HCT116 (cell line): ENCODE results near the gene CAMKK1. TPM values are rescaled to one million over a fixed set of nuclear protein-coding genes. Genes with fewer than 3 reads are reported as not detected.

Source experiments
- ATAC-seq: fragments of 200-7000 bp; cut with Tn5 transposase; 2 replicates; pipeline ENCODE4 v1.9.1; 2020; ENCODE audit warnings: mild to moderate bottlenecking, moderate library complexity
- BruUV-seq: library from RNA; stranded (reverse); fragments of 400-500 nt; replicated peaks from 2 replicates; lab custom pipeline; 2021; lab: Mats Ljungman, UMichigan
- CTCF ChIA-PET: fragments of 300-600 bp; sonication (Branson Sonifier 250); formaldehyde crosslinking; loops from one replicate; lab custom pipeline; 2021; ENCODE audit warnings: antibody characterized with exemption; lab: Charles Lee
- POLR2A ChIA-PET: fragments of 300-600, 350-600 bp; sonication (Branson Sonifier 250); formaldehyde crosslinking; loops from one replicate; lab custom pipeline; 2021; ENCODE audit warnings: antibody characterized with exemption; lab: Charles Lee
- RAD21 ChIA-PET, 2 experiments: fragments of 300-600 bp; sonication (Branson Sonifier 250); formaldehyde crosslinking; loops; one replicate each; lab custom pipeline; 2023; ENCODE audit warnings: low total read pairs in 2 of 2; ENCODE audit not compliant: uncharacterized antibody in 2 of 2, unreplicated experiment in 2 of 2, low non-redundant PET in 1 of 2; lab: Charles Lee
- DNase-seq: peaks from one replicate; pipeline ENCODE4 v3.0.0-alpha.2; 2010; ENCODE audit warnings: low read depth, low spot score
- H2AFZ ChIP-seq: fragments of 200-600 bp; shearing (Covaris generic), sonication (generic); 2 replicates; pipeline ENCODE4 v1.6.1; 2017; ENCODE audit warnings: low read depth, mixed run types, mixed read lengths, antibody characterized with exemption, low read length; ENCODE audit not compliant: poor library complexity, severe bottlenecking
- H3K27ac ChIP-seq: 2 replicates; pipeline ENCODE4 v1.5.1; 2012; ENCODE audit warnings: low read depth, low read length
- H3K27me3 ChIP-seq: fragments of 200-600 bp; sonication (generic); 2 replicates; pipeline ENCODE4 v1.6.1; 2016; ENCODE audit warnings: mixed run types, low read length, mixed read lengths; ENCODE audit not compliant: insufficient read depth
- H3K36me3 ChIP-seq, 2 experiments: fragments of 200-500 bp in 1 of 2; fragments of 200-600 bp in 1 of 2; sonication (Bioruptor generic) in 1 of 2; sonication (generic) in 1 of 2; 2 replicates each; pipeline versions ENCODE4 v1.5.1 to v1.6.1; 2014 to 2016; ENCODE audit warnings: low read length in 2 of 2, inconsistent platforms in 1 of 2, mixed read lengths in 1 of 2, mixed run types in 1 of 2; ENCODE audit not compliant: insufficient read depth in 2 of 2, control insufficient read depth in 1 of 2
- H3K4me1 ChIP-seq, 2 experiments: fragments of 200-600 bp in 1 of 2; sonication (generic) in 1 of 2; 2 replicates each; pipeline versions ENCODE4 v1.5.1 to v1.6.1; 2012 to 2017; ENCODE audit warnings: low read length in 2 of 2, inconsistent platforms in 1 of 2, mild to moderate bottlenecking in 1 of 2, mixed read lengths in 1 of 2, mixed run types in 1 of 2, moderate library complexity in 1 of 2; ENCODE audit not compliant: insufficient read depth in 2 of 2, control insufficient read depth in 1 of 2
- H3K4me2 ChIP-seq: fragments of 200-600 bp; sonication (generic); 2 replicates; pipeline ENCODE4 v1.6.1; 2017; ENCODE audit warnings: mixed run types, low read length, mixed read lengths
- H3K4me3 ChIP-seq, 2 experiments: fragments of 200-600 bp in 1 of 2; sonication (generic) in 1 of 2; replicated peaks in 1 of 2; 2 replicates each; pipeline ENCODE4 v1.5.1; 2011 to 2016; ENCODE audit warnings: low read length in 2 of 2, control low read depth in 1 of 2, low read depth in 1 of 2, mild to moderate bottlenecking in 1 of 2, mixed read lengths in 1 of 2, mixed run types in 1 of 2
- H3K79me2 ChIP-seq: fragments of 200-600 bp; sonication (generic); 2 replicates; pipeline ENCODE4 v1.6.1; 2017; ENCODE audit warnings: mild to moderate bottlenecking, mixed run types, low read length, moderate library complexity, mixed read lengths; ENCODE audit not compliant: insufficient read depth
- H3K9ac ChIP-seq: fragments of 200-600 bp; sonication (generic); 2 replicates; pipeline ENCODE4 v1.6.1; 2016; ENCODE audit warnings: low read length, mixed read lengths
- H3K9me2 ChIP-seq: fragments of 200-600 bp; sonication (generic), shearing (Covaris generic); 2 replicates; pipeline ENCODE4 v1.6.1; 2017; ENCODE audit warnings: mixed run types, mild to moderate bottlenecking, moderate library complexity; ENCODE audit not compliant: insufficient read depth
- H3K9me3 ChIP-seq, 2 experiments: fragments of 200-500 bp in 1 of 2; fragments of 200-600 bp in 1 of 2; sonication (Bioruptor generic) in 1 of 2; sonication (generic) in 1 of 2; 2 replicates each; pipeline ENCODE4 v1.6.1; 2014 to 2017; ENCODE audit warnings: low read length in 2 of 2, mixed read lengths in 2 of 2, inconsistent platforms in 1 of 2, low read depth in 1 of 2, mild to moderate bottlenecking in 1 of 2, mixed run types in 1 of 2, moderate library complexity in 1 of 2; ENCODE audit not compliant: control insufficient read depth in 1 of 2, insufficient read depth in 1 of 2
- H4K20me1 ChIP-seq: fragments of 200-600 bp; sonication (generic), shearing (Covaris generic); 2 replicates; pipeline ENCODE4 v1.6.1; 2017; ENCODE audit warnings: mixed run types, mild to moderate bottlenecking, moderate library complexity; ENCODE audit not compliant: insufficient read depth
- CTCF ChIP-seq, 3 experiments: fragments of 200-600 bp in 1 of 3; sonication (generic) in 1 of 3; IDR thresholded peaks in 2 of 3; conservative IDR thresholded peaks in 1 of 3; 2 replicates each; pipeline ENCODE4 v1.5.1; 2012 to 2017; ENCODE audit warnings: low read depth in 2 of 3, low read length in 2 of 3, antibody characterized with exemption in 1 of 3, borderline replicate concordance in 1 of 3, control low read depth in 1 of 3, mild to moderate bottlenecking in 1 of 3, mixed read lengths in 1 of 3, mixed run types in 1 of 3, moderate library complexity in 1 of 3; ENCODE audit not compliant: insufficient read depth in 1 of 3
- MAX ChIP-seq: IDR thresholded peaks from 2 replicates; pipeline ENCODE4 v1.6.1; 2012
- TCF7L2 ChIP-seq: IDR thresholded peaks from 2 replicates; pipeline ENCODE4 v1.7.0; 2011; ENCODE audit warnings: borderline replicate concordance, inconsistent platforms; ENCODE audit not compliant: insufficient read depth, insufficient read length; ENCODE audit errors: extremely low read depth
- YY1 ChIP-seq: IDR thresholded peaks from 2 replicates; pipeline ENCODE4 v1.6.1; 2011; ENCODE audit warnings: low read length, low read depth, moderate library complexity, mild to moderate bottlenecking; ENCODE audit not compliant: insufficient replicate concordance; ENCODE audit errors: extremely low read depth
- ZNF274 ChIP-seq: fragments of 200-500 bp; sonication (Bioruptor generic); IDR thresholded peaks from 2 replicates; pipeline ENCODE4 v1.6.1; 2014; ENCODE audit warnings: mild to moderate bottlenecking, low read depth, low read length, inconsistent platforms
- intact Hi-C: fragments of 100-400 bp; cut with micrococcal nuclease; formaldehyde crosslinking; loops from 2 replicates; pipeline ENCODE4 v1.10.0; 2022
- total RNA-seq: library from RNA; stranded (reverse); gene quantifications from one replicate; pipeline ENCODE4 v1.2.1, GENCODE V29; 2021; ENCODE audit not compliant: unreplicated experiment

The CAMKK1 gene
- total RNA-seq, 1 experiment from 2014 or later: 10.6 TPM

- ATAC-seq (no peak), DNase-seq (no peak)
- H3K27ac ChIP-seq: no peak overlapping the region
- H4K20me1 ChIP-seq: no peaks in the 10 kb centered on the region
- no TSS peak for BruUV-seq
- RAD21 ChIA-PET: no interaction called here
- TF ChIP-seq TCF7L2: no peak
- no peak for TF ChIP-seq CTCF (IDR thresholded peaks at IDR 0.05 in 2 of 3, conservative IDR thresholded peaks at IDR 0.05 in 1 of 3; ENCODE audit: borderline replicate concordance in 1 of 3, insufficient read depth in 1 of 3, low read depth in 2 of 3, low read length in 2 of 3)
- TF ChIP-seq YY1: no peak
- no peak for TF ChIP-seq MAX
- no peak for TF ChIP-seq ZNF274
- CTCF ChIA-PET: no interaction called here
- H3K4me2 ChIP-seq: no peak overlapping the region
- H3K4me1 ChIP-seq: no peaks in the 10 kb centered on the region
- POLR2A ChIA-PET: no interaction called here
- no peaks in the 10 kb centered on the region for H3K9me3 ChIP-seq
- no peaks in the 10 kb centered on the region for H3K9me2 ChIP-seq
- H3K36me3 ChIP-seq: peaks cover under 1 to 20% of the 10 kb centered on the region in 2 experiments; a peak in 1 of 4 replicates
- no peaks in the 10 kb centered on the region for H3K79me2 ChIP-seq
- no peak overlapping the region for H3K4me3 ChIP-seq
- no peaks in the 10 kb centered on the region for H3K27me3 ChIP-seq
- H3K9ac ChIP-seq: no peak overlapping the region
- intact Hi-C loops: no loop called here
- no peak overlapping the region for H2AFZ ChIP-seq
Observed at GRCh38 chr17:3879591-3880417, 13.0 kb downstream of the CAMKK1 start.
